ENCODE data around the gene STOML1. TPM values are rescaled to one million over a fixed set of nuclear protein-coding genes. Genes with fewer than 3 reads are reported as not detected.
A peak's percentile ranks its signal among the peaks of the same experiment; 100 is the strongest.

The STOML1 gene
- total RNA-seq, 1 experiment from 2014 or later: 19.7 TPM

- H3K27me3 Mint-ChIP-seq (ENCODE audit: unreplicated experiment): no peaks in the 10 kb centered on the region
- TF ChIP-seq CTCF (IDR thresholded peaks at IDR 0.05; ENCODE audit: unreplicated experiment): no peak
- H3K4me1 Mint-ChIP-seq (ENCODE audit: low read depth, unreplicated experiment): no peaks in the 10 kb centered on the region
- CTCF ChIA-PET: no interaction called here
- no peak overlapping the region for H3K4me3 Mint-ChIP-seq (ENCODE audit: low read depth, unreplicated experiment)
- peaks cover 10% of the 10 kb centered on the region for H3K36me3 Mint-ChIP-seq (ENCODE audit: insufficient read depth, unreplicated experiment)
- DNase-seq: no peak
- H3K27ac Mint-ChIP-seq (ENCODE audit: unreplicated experiment): no peak overlapping the region
- no peaks in the 10 kb centered on the region for H3K9me3 Mint-ChIP-seq (ENCODE audit: low read depth, unreplicated experiment)
- intact Hi-C loops (cut with micrococcal nuclease; ENCODE audit: unreplicated experiment): no loop called here
- no TSS peak for BruUV-seq (replicated peaks)
Observed at GRCh38 chr15:74022706-74023470, 30.8 kb upstream of the STOML1 start.

DNA sequence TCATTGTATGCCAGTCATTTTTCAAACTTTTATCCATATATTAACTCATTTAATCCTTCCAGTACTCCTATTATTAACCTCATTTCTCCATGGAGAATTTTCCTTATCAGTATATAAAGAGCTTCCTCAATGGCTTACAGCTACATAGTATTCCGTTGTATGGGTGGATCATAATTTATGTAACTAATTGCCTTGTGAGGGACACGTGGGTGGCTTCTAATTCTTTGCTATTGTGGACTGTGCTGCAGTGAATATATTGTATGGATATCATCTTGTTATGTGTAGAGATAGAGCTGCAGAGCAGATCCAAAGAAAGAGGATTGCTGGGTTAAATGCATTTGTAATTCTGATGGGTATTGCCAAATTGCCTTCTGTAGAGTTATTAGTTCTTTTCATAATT is 27.6 kb upstream of the STOML1 start:
- H3K27me3 Mint-ChIP-seq (ENCODE audit: unreplicated experiment): no peaks in the 10 kb centered on the region
- H3K4me1 Mint-ChIP-seq (ENCODE audit: low read depth, unreplicated experiment): peaks cover 7% of the 10 kb centered on the region
- intact Hi-C loops (cut with micrococcal nuclease; ENCODE audit: unreplicated experiment): no loop called here
- CTCF ChIA-PET: interaction anchor here (0.6 kb wide), 1 partner anchor 14 kb away, joined by 3 read pairs; no protein-coding TSS in a partner anchor
- no peak overlapping the region for H3K4me3 Mint-ChIP-seq (ENCODE audit: low read depth, unreplicated experiment)
- H3K36me3 Mint-ChIP-seq (ENCODE audit: insufficient read depth, unreplicated experiment): peaks cover 12% of the 10 kb centered on the region
- no peak overlapping the region for H3K27ac Mint-ChIP-seq (ENCODE audit: unreplicated experiment)
- TF ChIP-seq CTCF (IDR thresholded peaks at IDR 0.05; ENCODE audit: unreplicated experiment): no peak
- no peak for DNase-seq
- H3K9me3 Mint-ChIP-seq (ENCODE audit: low read depth, unreplicated experiment): no peaks in the 10 kb centered on the region
- BruUV-seq (replicated peaks): no TSS peak

- H3K27ac Mint-ChIP-seq (ENCODE audit: unreplicated experiment): no peak overlapping the region
- CTCF ChIA-PET: interaction anchor here (0.9 kb wide), 1 partner anchor 41 kb away, joined by 4 read pairs; no protein-coding TSS in a partner anchor
- TF ChIP-seq CTCF (IDR thresholded peaks at IDR 0.05; ENCODE audit: unreplicated experiment): no peak
- no TSS peak for BruUV-seq (replicated peaks)
- H3K4me3 Mint-ChIP-seq (ENCODE audit: low read depth, unreplicated experiment): no peak overlapping the region
- no peaks in the 10 kb centered on the region for H3K27me3 Mint-ChIP-seq (ENCODE audit: unreplicated experiment)
- H3K36me3 Mint-ChIP-seq (ENCODE audit: insufficient read depth, unreplicated experiment): peaks cover 14% of the 10 kb centered on the region
- no peaks in the 10 kb centered on the region for H3K9me3 Mint-ChIP-seq (ENCODE audit: low read depth, unreplicated experiment)
- H3K4me1 Mint-ChIP-seq (ENCODE audit: low read depth, unreplicated experiment): peaks cover 36% of the 10 kb centered on the region
- intact Hi-C loops (cut with micrococcal nuclease; ENCODE audit: unreplicated experiment): no loop called here
- no peak for DNase-seq
Observed at GRCh38 chr15:74013374-74013894, 21.3 kb upstream of the STOML1 start.

GRCh38 chr15:74011610-74012009 is 19.5 kb upstream of the STOML1 start:
- Mint-ChIP-seq H3K4me1 (ENCODE audit: low read depth, unreplicated experiment) (peaks cover 54% of the 10 kb centered on the region), H3K36me3 (ENCODE audit: insufficient read depth, unreplicated experiment) (peaks cover 14% of the 10 kb centered on the region), H3K27ac (ENCODE audit: unreplicated experiment) (peak overlapping the region; percentile 56), H3K27me3 (ENCODE audit: unreplicated experiment) (no peaks in the 10 kb centered on the region), H3K4me3 (ENCODE audit: low read depth, unreplicated experiment) (peak overlapping the region; percentile 32), H3K9me3 (ENCODE audit: low read depth, unreplicated experiment) (no peaks in the 10 kb centered on the region)
- no peak for TF ChIP-seq CTCF (IDR thresholded peaks at IDR 0.05; ENCODE audit: unreplicated experiment)
- intact Hi-C loops (cut with micrococcal nuclease; ENCODE audit: unreplicated experiment): no loop called here
- no peak for DNase-seq
- no TSS peak for BruUV-seq (replicated peaks)
- CTCF ChIA-PET: interaction anchor here (1.0 to 1.9 kb wide), 4 partner anchors 15 to 60 kb away, joined by 3 to 10 read pairs (median 4); no protein-coding TSS in a partner anchor

Measured in Calu3 (cell line).